ENCODE results near the gene HPX. TPM values are rescaled to one million over a fixed set of nuclear protein-coding genes. Genes with fewer than 3 reads are reported as not detected.

HPX gene
- total and polyA plus RNA-seq, 2 of the 4 experiments (the other 2 are of a cell fraction), result 0.36 to 1.4 TPM

GRCh38 chr11:6403539-6403938 lies 37.2 kb downstream of the HPX start:
- no TSS peak for BruUV-seq (replicated peaks)
- intact Hi-C loops (cut with micrococcal nuclease), result no loop called here

More at GRCh38 chr11:6403539-6403938, 37.2 kb downstream of the HPX start:
- ChIA-PET POLR2A (ENCODE audit: unreplicated experiment) (interaction anchor here (0.5 kb wide), 1 partner anchor 13 kb away, joined by 5 read pairs; the partner anchor contains the start of gene SMPD1), CTCF (interaction anchor here (0.8 kb wide), 1 partner anchor 24 kb away, joined by 3 read pairs; no protein-coding TSS in a partner anchor)
- Histone ChIP-seq H3K27ac (ENCODE audit: insufficient read depth, low read length) (no peak overlapping the region), H2BK5ac (ENCODE audit: low read depth, low read length, poor library complexity, severe bottlenecking) (no peak overlapping the region), H3K27me3 (ENCODE audit: control insufficient read depth, insufficient read depth, low read length) (no peaks in the 10 kb centered on the region), H3K9ac (ENCODE audit: low read depth, low read length) (no peak overlapping the region), H3K9me1 (ENCODE audit: insufficient read depth, low read length) (peaks cover 33% of the 10 kb centered on the region), H3K56ac (ENCODE audit: extremely low read depth, insufficient read depth, low read length) (no peak overlapping the region), H3K4me1 (ENCODE audit: control insufficient read depth, insufficient read depth, low read length) (peaks cover 8% of the 10 kb centered on the region), H3K4me2 (ENCODE audit: low read depth, low read length) (no peak overlapping the region), H3K4ac (ENCODE audit: low read depth, low read length) (no peak overlapping the region), H2BK20ac (ENCODE audit: low read depth, low read length) (no peak overlapping the region), H4K8ac (ENCODE audit: low read depth in 2 of 2, low read length in 2 of 2) (no peak overlapping the region), H3K36me3 (ENCODE audit: control insufficient read depth, insufficient read depth, low read length) (peaks cover 22% of the 10 kb centered on the region; the same call in 1 of the 2 replicates), H3K18ac (ENCODE audit: low read depth, low read length) (no peak overlapping the region), H3K14ac (replicated peaks; ENCODE audit: low read depth, low read length) (no peak overlapping the region), H2AK5ac (ENCODE audit: low read depth, low read length) (no peak overlapping the region), H3K23ac (ENCODE audit: low read depth, low read length) (no peak overlapping the region), H3K9me3 (ENCODE audit: control insufficient read depth, insufficient read depth, low read length) (no peaks in the 10 kb centered on the region), H2BK120ac (ENCODE audit: low read depth, low read length) (no peak overlapping the region), H2AK9ac (replicated peaks; ENCODE audit: low read depth, low read length, poor library complexity) (no peak overlapping the region), H3K79me1 (ENCODE audit: low read depth in 1 of 2, low read length in 2 of 2) (peaks cover 4 to 17% of the 10 kb centered on the region in 2 experiments), H3K4me3 (ENCODE audit: insufficient read depth, low read depth, low read length) (no peak overlapping the region), H4K91ac (ENCODE audit: insufficient read depth, low read depth, low read length) (no peak overlapping the region), H4K5ac (ENCODE audit: low read depth, low read length) (no peak overlapping the region), H4K20me1 (ENCODE audit: insufficient read depth, low read length) (peaks cover 8% of the 10 kb centered on the region; the same call in 1 of the 2 replicates), H2AFZ (replicated peaks; ENCODE audit: low read length, poor library complexity) (no peak overlapping the region), H2BK15ac (ENCODE audit: low read depth, low read length) (no peak overlapping the region)
- ATAC-seq (ENCODE audit: low read depth) (no peak), DNase-seq (no peak)
- no CpG with 5 or more reads among the region's 8 CpGs for WGBS, 2 experiments (ENCODE audit: extremely low coverage in 2 of 2, insufficient read length in 1 of 2)
- in situ Hi-C loops (cut with MboI; ENCODE audit: low sequenced_read_pairs) (no loop called here), dilution Hi-C loops (cut with HindIII; ENCODE audit: low sequenced_read_pairs, unreplicated experiment) (no loop called here)
- TF ChIP-seq USF2 (IDR thresholded peaks at IDR 0.05; ENCODE audit: low read depth, low read length) (no peak), CEBPB (IDR thresholded peaks at IDR 0.05; ENCODE audit: low read depth, low read length) (no peak), POLR2A (IDR thresholded peaks at IDR 0.05; ENCODE audit: low read depth, low read length) (no peak), RFX5 (IDR thresholded peaks at IDR 0.05; ENCODE audit: low read depth, low read length) (no peak), RCOR1 (IDR thresholded peaks at IDR 0.05; ENCODE audit: insufficient replicate concordance, low read length) (no peak), MXI1 (IDR thresholded peaks at IDR 0.05; ENCODE audit: borderline replicate concordance, low read depth, low read length) (no peak), ELK1 (IDR thresholded peaks at IDR 0.05; ENCODE audit: borderline replicate concordance, low read depth, low read length) (no peak)
